Measurements from ENCODE around the gene EPGN. TPM values are rescaled to one million over a fixed set of nuclear protein-coding genes. Genes with fewer than 3 reads are reported as not detected.

EPGN gene
- total and polyA plus RNA-seq, 7 donors, result 0.47 to 4.3 (median 1.5) TPM; not detected in 4

- no peak overlapping the region for H3K4me3 ChIP-seq
- H3K36me3 ChIP-seq (ENCODE audit: insufficient read depth in 1 of 2, low read depth in 1 of 2), result no peaks in the 10 kb centered on the region
- H3K4me1 ChIP-seq, result no peaks in the 10 kb centered on the region
- intact Hi-C loops (cut with DNase I), result loop anchor here in 1 of 2 donors (10.0 kb wide), 1 partner anchor 120 kb away; no protein-coding TSS in a partner anchor
- WGBS, 3 donors, result 94 to 100% (median 98%) methylated on average over 2 of the region's 2 CpGs
- H3K27ac ChIP-seq, result no peak overlapping the region
- DNase-seq (no peak), ATAC-seq (no peak)
- TF ChIP-seq CTCF (IDR thresholded peaks at IDR 0.05), result no peak
- no peaks in the 10 kb centered on the region for H3K27me3 ChIP-seq (ENCODE audit: insufficient read depth in 3 of 3, low read length in 2 of 3)
- H3K9me3 ChIP-seq, result no peaks in the 10 kb centered on the region
Observed at GRCh38 chr4:74314329-74314728, 6.1 kb downstream of the EPGN start.

- no peak for TF ChIP-seq CTCF (IDR thresholded peaks at IDR 0.05)
- no peaks in the 10 kb centered on the region for H3K4me1 ChIP-seq
- intact Hi-C loops (cut with DNase I), result loop anchor here (5.0 to 10.0 kb wide), 2 partner anchors 120 to 128 kb away; no protein-coding TSS in a partner anchor
- ATAC-seq, result no peak
- H3K27ac ChIP-seq, result no peak overlapping the region
- no peaks in the 10 kb centered on the region for H3K36me3 ChIP-seq (ENCODE audit: insufficient read depth in 1 of 2, low read depth in 1 of 2)
- H3K4me3 ChIP-seq, result no peak overlapping the region
- whole genome bisulfite sequencing, 3 donors, result 43 to 63% (median 47%) methylated on average over 2 of the region's 2 CpGs
- no peaks in the 10 kb centered on the region for H3K27me3 ChIP-seq (ENCODE audit: insufficient read depth in 3 of 3, low read length in 2 of 3)
- H3K9me3 ChIP-seq, result no peaks in the 10 kb centered on the region
- no peak for DNase-seq
Observed at GRCh38 chr4:74314944-74315343, 6.7 kb downstream of the EPGN start.

- intact Hi-C loops (cut with DNase I), result loop anchor here (5.0 to 10.0 kb wide), 2 partner anchors 121 to 128 kb away; no protein-coding TSS in a partner anchor
- TF ChIP-seq CTCF (IDR thresholded peaks at IDR 0.05), result no peak
- WGBS, 3 donors, result 87 to 88% (median 88%) methylated on average over 5 of the region's 5 CpGs
Observed at GRCh38 chr4:74315376-74315775, 7.1 kb downstream of the EPGN start.

GRCh38 chr4:74316397-74316796 lies 8.1 kb downstream of the EPGN start:
- no peak for TF ChIP-seq CTCF (IDR thresholded peaks at IDR 0.05)
- no peak overlapping the region for H3K27ac ChIP-seq
- no peak for ATAC-seq
- H3K9me3 ChIP-seq, result no peaks in the 10 kb centered on the region
- intact Hi-C loops (cut with DNase I), result loop anchor here (5.0 to 10.0 kb wide), 2 partner anchors 122 to 129 kb away; no protein-coding TSS in a partner anchor
- H3K36me3 ChIP-seq (ENCODE audit: insufficient read depth in 1 of 2, low read depth in 1 of 2), result no peaks in the 10 kb centered on the region
- DNase-seq, result no peak
- WGBS, 3 donors, result 45 to 58% (median 52%) methylated on average over 2 of the region's 2 CpGs
- H3K27me3 ChIP-seq (ENCODE audit: insufficient read depth in 3 of 3, low read length in 2 of 3), result no peaks in the 10 kb centered on the region
- H3K4me1 ChIP-seq, result no peaks in the 10 kb centered on the region
- no peak overlapping the region for H3K4me3 ChIP-seq

More at GRCh38 chr4:74315376-74315775, 7.1 kb downstream of the EPGN start:
- no peak overlapping the region for H3K27ac ChIP-seq
- DNase-seq, result no peak
- H3K9me3 ChIP-seq, result no peaks in the 10 kb centered on the region
- H3K27me3 ChIP-seq (ENCODE audit: insufficient read depth in 3 of 3, low read length in 2 of 3), result no peaks in the 10 kb centered on the region
- H3K4me1 ChIP-seq, result no peaks in the 10 kb centered on the region
- H3K36me3 ChIP-seq (ENCODE audit: insufficient read depth in 1 of 2, low read depth in 1 of 2), result no peaks in the 10 kb centered on the region
- ATAC-seq, result no peak
- H3K4me3 ChIP-seq, result no peak overlapping the region
